ENCODE results near the gene NEB.

- TF ChIP-seq KAT7 (CRISPR knock-in tag; IDR thresholded peaks at IDR 0.05; ENCODE audit: borderline replicate concordance) (no peak), CREM (IDR thresholded peaks at IDR 0.05) (no peak), CREM (CRISPR knock-in tag; IDR thresholded peaks at IDR 0.05) (no peak), CENPBD1 (CRISPR knock-in tag; IDR thresholded peaks at IDR 0.05; ENCODE audit: borderline replicate concordance, low read depth) (no peak), CHD2 (IDR thresholded peaks at IDR 0.05; ENCODE audit: low read depth, low read length) (no peak), TCF7L2 (IDR thresholded peaks at IDR 0.05; ENCODE audit: low read depth, low read length) (no peak), MAZ (IDR thresholded peaks at IDR 0.05; ENCODE audit: borderline replicate concordance, low read depth, low read length) (no peak), MAZ (CRISPR knock-in tag; IDR thresholded peaks at IDR 0.05; ENCODE audit: low read depth) (no peak)
- TF ChIP-seq, protein P1, sequence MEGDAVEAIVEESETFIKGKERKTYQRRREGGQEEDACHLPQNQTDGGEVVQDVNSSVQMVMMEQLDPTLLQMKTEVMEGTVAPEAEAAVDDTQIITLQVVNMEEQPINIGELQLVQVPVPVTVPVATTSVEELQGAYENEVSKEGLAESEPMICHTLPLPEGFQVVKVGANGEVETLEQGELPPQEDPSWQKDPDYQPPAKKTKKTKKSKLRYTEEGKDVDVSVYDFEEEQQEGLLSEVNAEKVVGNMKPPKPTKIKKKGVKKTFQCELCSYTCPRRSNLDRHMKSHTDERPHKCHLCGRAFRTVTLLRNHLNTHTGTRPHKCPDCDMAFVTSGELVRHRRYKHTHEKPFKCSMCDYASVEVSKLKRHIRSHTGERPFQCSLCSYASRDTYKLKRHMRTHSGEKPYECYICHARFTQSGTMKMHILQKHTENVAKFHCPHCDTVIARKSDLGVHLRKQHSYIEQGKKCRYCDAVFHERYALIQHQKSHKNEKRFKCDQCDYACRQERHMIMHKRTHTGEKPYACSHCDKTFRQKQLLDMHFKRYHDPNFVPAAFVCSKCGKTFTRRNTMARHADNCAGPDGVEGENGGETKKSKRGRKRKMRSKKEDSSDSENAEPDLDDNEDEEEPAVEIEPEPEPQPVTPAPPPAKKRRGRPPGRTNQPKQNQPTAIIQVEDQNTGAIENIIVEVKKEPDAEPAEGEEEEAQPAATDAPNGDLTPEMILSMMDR (CRISPR knock-in tag; IDR thresholded peaks at IDR 0.05): no peak
- TF ChIP-seq, protein P2, sequence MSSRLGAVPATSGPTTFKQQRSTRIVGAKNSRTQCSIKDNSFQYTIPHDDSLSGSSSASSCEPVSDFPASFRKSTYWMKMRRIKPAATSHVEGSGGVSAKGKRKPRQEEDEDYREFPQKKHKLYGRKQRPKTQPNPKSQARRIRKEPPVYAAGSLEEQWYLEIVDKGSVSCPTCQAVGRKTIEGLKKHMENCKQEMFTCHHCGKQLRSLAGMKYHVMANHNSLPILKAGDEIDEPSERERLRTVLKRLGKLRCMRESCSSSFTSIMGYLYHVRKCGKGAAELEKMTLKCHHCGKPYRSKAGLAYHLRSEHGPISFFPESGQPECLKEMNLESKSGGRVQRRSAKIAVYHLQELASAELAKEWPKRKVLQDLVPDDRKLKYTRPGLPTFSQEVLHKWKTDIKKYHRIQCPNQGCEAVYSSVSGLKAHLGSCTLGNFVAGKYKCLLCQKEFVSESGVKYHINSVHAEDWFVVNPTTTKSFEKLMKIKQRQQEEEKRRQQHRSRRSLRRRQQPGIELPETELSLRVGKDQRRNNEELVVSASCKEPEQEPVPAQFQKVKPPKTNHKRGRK (CRISPR knock-in tag; IDR thresholded peaks at IDR 0.05): no peak
Observed at GRCh38 chr2:151718247-151718646, 16.0 kb downstream of the NEB start.
